HCT116 (cell line): ENCODE measurements around the gene MID1. TPM values are rescaled to one million over a fixed set of nuclear protein-coding genes. Genes with fewer than 3 reads are reported as not detected.

Experiments
- ATAC-seq: fragments of 200-7000 bp; cut with Tn5 transposase; 2 replicates; pipeline ENCODE4 v1.9.1; 2020; ENCODE audit warnings: mild to moderate bottlenecking, moderate library complexity
- BruUV-seq: library from RNA; stranded (reverse); fragments of 400-500 nt; replicated peaks from 2 replicates; lab custom pipeline; 2021; lab: Mats Ljungman, UMichigan
- CTCF ChIA-PET: fragments of 300-600 bp; sonication (Branson Sonifier 250); formaldehyde crosslinking; loops from one replicate; lab custom pipeline; 2021; ENCODE audit warnings: antibody characterized with exemption; lab: Charles Lee
- POLR2A ChIA-PET: fragments of 300-600, 350-600 bp; sonication (Branson Sonifier 250); formaldehyde crosslinking; loops from one replicate; lab custom pipeline; 2021; ENCODE audit warnings: antibody characterized with exemption; lab: Charles Lee
- RAD21 ChIA-PET, 2 experiments: fragments of 300-600 bp; sonication (Branson Sonifier 250); formaldehyde crosslinking; loops; one replicate each; lab custom pipeline; 2023; ENCODE audit warnings: low total read pairs in 2 of 2; ENCODE audit not compliant: uncharacterized antibody in 2 of 2, unreplicated experiment in 2 of 2, low non-redundant PET in 1 of 2; lab: Charles Lee
- DNase-seq: peaks from one replicate; pipeline ENCODE4 v3.0.0-alpha.2; 2010; ENCODE audit warnings: low read depth, low spot score
- H2AFZ ChIP-seq: fragments of 200-600 bp; shearing (Covaris generic), sonication (generic); 2 replicates; pipeline ENCODE4 v1.6.1; 2017; ENCODE audit warnings: low read depth, mixed run types, mixed read lengths, antibody characterized with exemption, low read length; ENCODE audit not compliant: poor library complexity, severe bottlenecking
- H3K27ac ChIP-seq: 2 replicates; pipeline ENCODE4 v1.5.1; 2012; ENCODE audit warnings: low read depth, low read length
- H3K27me3 ChIP-seq: fragments of 200-600 bp; sonication (generic); 2 replicates; pipeline ENCODE4 v1.6.1; 2016; ENCODE audit warnings: mixed run types, low read length, mixed read lengths; ENCODE audit not compliant: insufficient read depth
- H3K36me3 ChIP-seq, 2 experiments: fragments of 200-500 bp in 1 of 2; fragments of 200-600 bp in 1 of 2; sonication (Bioruptor generic) in 1 of 2; sonication (generic) in 1 of 2; 2 replicates each; pipeline versions ENCODE4 v1.5.1 to v1.6.1; 2014 to 2016; ENCODE audit warnings: low read length in 2 of 2, inconsistent platforms in 1 of 2, mixed read lengths in 1 of 2, mixed run types in 1 of 2; ENCODE audit not compliant: insufficient read depth in 2 of 2, control insufficient read depth in 1 of 2
- H3K4me1 ChIP-seq, 2 experiments: fragments of 200-600 bp in 1 of 2; sonication (generic) in 1 of 2; 2 replicates each; pipeline versions ENCODE4 v1.5.1 to v1.6.1; 2012 to 2017; ENCODE audit warnings: low read length in 2 of 2, inconsistent platforms in 1 of 2, mild to moderate bottlenecking in 1 of 2, mixed read lengths in 1 of 2, mixed run types in 1 of 2, moderate library complexity in 1 of 2; ENCODE audit not compliant: insufficient read depth in 2 of 2, control insufficient read depth in 1 of 2
- H3K4me2 ChIP-seq: fragments of 200-600 bp; sonication (generic); 2 replicates; pipeline ENCODE4 v1.6.1; 2017; ENCODE audit warnings: mixed run types, low read length, mixed read lengths
- H3K4me3 ChIP-seq, 2 experiments: fragments of 200-600 bp in 1 of 2; sonication (generic) in 1 of 2; replicated peaks in 1 of 2; 2 replicates each; pipeline ENCODE4 v1.5.1; 2011 to 2016; ENCODE audit warnings: low read length in 2 of 2, control low read depth in 1 of 2, low read depth in 1 of 2, mild to moderate bottlenecking in 1 of 2, mixed read lengths in 1 of 2, mixed run types in 1 of 2
- H3K79me2 ChIP-seq: fragments of 200-600 bp; sonication (generic); 2 replicates; pipeline ENCODE4 v1.6.1; 2017; ENCODE audit warnings: mild to moderate bottlenecking, mixed run types, low read length, moderate library complexity, mixed read lengths; ENCODE audit not compliant: insufficient read depth
- H3K9ac ChIP-seq: fragments of 200-600 bp; sonication (generic); 2 replicates; pipeline ENCODE4 v1.6.1; 2016; ENCODE audit warnings: low read length, mixed read lengths
- H3K9me2 ChIP-seq: fragments of 200-600 bp; sonication (generic), shearing (Covaris generic); 2 replicates; pipeline ENCODE4 v1.6.1; 2017; ENCODE audit warnings: mixed run types, mild to moderate bottlenecking, moderate library complexity; ENCODE audit not compliant: insufficient read depth
- H3K9me3 ChIP-seq, 2 experiments: fragments of 200-500 bp in 1 of 2; fragments of 200-600 bp in 1 of 2; sonication (Bioruptor generic) in 1 of 2; sonication (generic) in 1 of 2; 2 replicates each; pipeline ENCODE4 v1.6.1; 2014 to 2017; ENCODE audit warnings: low read length in 2 of 2, mixed read lengths in 2 of 2, inconsistent platforms in 1 of 2, low read depth in 1 of 2, mild to moderate bottlenecking in 1 of 2, mixed run types in 1 of 2, moderate library complexity in 1 of 2; ENCODE audit not compliant: control insufficient read depth in 1 of 2, insufficient read depth in 1 of 2
- H4K20me1 ChIP-seq: fragments of 200-600 bp; sonication (generic), shearing (Covaris generic); 2 replicates; pipeline ENCODE4 v1.6.1; 2017; ENCODE audit warnings: mixed run types, mild to moderate bottlenecking, moderate library complexity; ENCODE audit not compliant: insufficient read depth
- CBX3 ChIP-seq: IDR thresholded peaks from 2 replicates; pipeline ENCODE4 v1.6.1; 2012; ENCODE audit warnings: low read depth
- EZH2 ChIP-seq: fragments of 200-600 bp; sonication (generic); IDR thresholded peaks from 2 replicates; pipeline ENCODE4 v1.6.1; 2017; ENCODE audit warnings: antibody characterized with exemption, mixed run types
- FOSL1 ChIP-seq: IDR thresholded peaks from 2 replicates; pipeline ENCODE4 v1.6.1; 2012; ENCODE audit warnings: low read depth
- POLR2A ChIP-seq: IDR thresholded peaks from 2 replicates; pipeline ENCODE4 v1.7.0; 2011; ENCODE audit warnings: borderline replicate concordance; ENCODE audit not compliant: insufficient read depth, insufficient read length; ENCODE audit errors: extremely low read depth
- RAD21 ChIP-seq: IDR thresholded peaks from 2 replicates; pipeline ENCODE4 v1.6.1; 2012; ENCODE audit warnings: low read depth, mild to moderate bottlenecking
- SIN3A ChIP-seq: IDR thresholded peaks from 2 replicates; pipeline ENCODE4 v1.6.1; 2012; ENCODE audit warnings: low read depth
- SP1 ChIP-seq: IDR thresholded peaks from 2 replicates; pipeline ENCODE4 v1.6.1; 2012; ENCODE audit warnings: low read depth
- YY1 ChIP-seq: IDR thresholded peaks from 2 replicates; pipeline ENCODE4 v1.6.1; 2011; ENCODE audit warnings: low read length, low read depth, moderate library complexity, mild to moderate bottlenecking; ENCODE audit not compliant: insufficient replicate concordance; ENCODE audit errors: extremely low read depth
- ZNF274 ChIP-seq: fragments of 200-500 bp; sonication (Bioruptor generic); IDR thresholded peaks from 2 replicates; pipeline ENCODE4 v1.6.1; 2014; ENCODE audit warnings: mild to moderate bottlenecking, low read depth, low read length, inconsistent platforms
- intact Hi-C: fragments of 100-400 bp; cut with micrococcal nuclease; formaldehyde crosslinking; loops from 2 replicates; pipeline ENCODE4 v1.10.0; 2022
- total RNA-seq: library from RNA; stranded (reverse); gene quantifications from one replicate; pipeline ENCODE4 v1.2.1, GENCODE V29; 2021; ENCODE audit not compliant: unreplicated experiment
- TF ChIP-seq, protein P1 (sequence below): IDR thresholded peaks from 2 replicates; pipeline ENCODE4 v1.6.1; 2012; ENCODE audit warnings: low read depth
- TF ChIP-seq, protein P2 (sequence below): IDR thresholded peaks from 2 replicates; pipeline ENCODE4 v1.6.1; 2011; ENCODE audit warnings: mild to moderate bottlenecking, low read length, moderate library complexity; ENCODE audit not compliant: insufficient replicate concordance; ENCODE audit errors: extremely low read depth
- TF ChIP-seq, protein P3 (sequence below), 3 experiments: fragments of 200-600 bp in 1 of 3; sonication (generic) in 1 of 3; IDR thresholded peaks in 2 of 3; conservative IDR thresholded peaks in 1 of 3; 2 replicates each; pipeline ENCODE4 v1.5.1; 2012 to 2017; ENCODE audit warnings: low read depth in 2 of 3, low read length in 2 of 3, antibody characterized with exemption in 1 of 3, borderline replicate concordance in 1 of 3, control low read depth in 1 of 3, mild to moderate bottlenecking in 1 of 3, mixed read lengths in 1 of 3, mixed run types in 1 of 3, moderate library complexity in 1 of 3; ENCODE audit not compliant: insufficient read depth in 1 of 3

MID1 gene
- total RNA-seq, 1 experiment from 2014 or later: 48.8 TPM

DNA sequence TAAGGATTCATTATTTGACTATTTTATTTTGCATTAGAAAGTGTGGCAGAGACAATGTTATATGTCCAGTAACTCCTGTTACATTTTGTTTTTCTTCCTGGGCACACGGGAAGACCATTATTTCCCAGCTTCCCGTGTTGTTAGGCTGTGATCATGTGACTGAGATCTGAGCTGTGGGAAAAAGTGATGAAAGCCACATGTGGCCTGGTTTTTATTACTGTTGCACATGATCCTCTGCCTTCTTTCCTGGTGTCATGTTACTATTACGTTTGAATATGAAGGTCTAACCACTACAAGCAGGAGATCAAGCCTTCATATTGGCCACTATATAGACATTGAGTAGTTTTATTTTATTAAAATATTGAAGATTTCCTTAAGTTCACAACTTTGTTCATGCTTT, 28.2 kb upstream of the MID1 start:
- H3K79me2 ChIP-seq: no peaks in the 10 kb centered on the region
- DNase-seq (no peak), ATAC-seq (no peak)
- no peak overlapping the region for H2AFZ ChIP-seq
- CTCF ChIA-PET: no interaction called here
- no peak overlapping the region for H3K4me2 ChIP-seq
- BruUV-seq: no TSS peak
- H3K4me1 ChIP-seq: no peaks in the 10 kb centered on the region
- no peaks in the 10 kb centered on the region for H3K9me2 ChIP-seq
- intact Hi-C loops: loop anchor here (10.0 kb wide), 1 partner anchor 486 kb away; no protein-coding TSS in a partner anchor
- H3K27ac ChIP-seq: no peak overlapping the region
- H3K27me3 ChIP-seq: no peaks in the 10 kb centered on the region
- RAD21 ChIA-PET: no interaction called here
- no peaks in the 10 kb centered on the region for H3K36me3 ChIP-seq
- no peaks in the 10 kb centered on the region for H3K9me3 ChIP-seq
- no peak overlapping the region for H3K4me3 ChIP-seq
- POLR2A ChIA-PET: no interaction called here
- no peaks in the 10 kb centered on the region for H4K20me1 ChIP-seq
- H3K9ac ChIP-seq: no peak overlapping the region
- TF ChIP-seq SP1 (no peak), POLR2A (no peak), YY1 (no peak), RAD21 (no peak), SIN3A (no peak), ZNF274 (no peak)

DNA sequence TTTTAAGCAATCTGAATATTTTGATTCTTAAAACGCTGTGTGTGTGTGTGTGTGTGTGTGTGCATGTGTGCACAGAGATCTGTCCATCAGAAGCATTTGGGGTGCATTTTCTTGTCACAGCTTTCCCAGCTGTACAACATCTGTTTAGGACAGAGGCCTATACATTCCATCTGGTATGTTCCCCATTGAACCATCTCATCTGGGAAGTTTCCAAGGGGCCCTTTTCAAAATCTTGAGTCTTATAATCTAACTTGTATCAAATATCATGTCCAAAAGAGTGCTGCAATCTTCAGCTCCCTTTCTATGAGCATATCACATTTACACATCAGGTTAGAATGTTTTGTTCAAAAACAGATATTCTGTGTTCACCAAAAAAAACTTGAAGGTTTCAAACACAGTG, 16.5 kb upstream of the MID1 start:
- Histone ChIP-seq H3K9ac (no peak overlapping the region), H3K79me2 (no peaks in the 10 kb centered on the region; the same call in 1 of the 2 replicates), H3K4me3 (no peak overlapping the region), H3K9me3 (no peaks in the 10 kb centered on the region), H3K27me3 (no peaks in the 10 kb centered on the region), H3K36me3 (no peaks in the 10 kb centered on the region), H3K27ac (no peak overlapping the region), H2AFZ (no peak overlapping the region), H3K9me2 (no peaks in the 10 kb centered on the region), H3K4me2 (no peak overlapping the region), H4K20me1 (no peaks in the 10 kb centered on the region), H3K4me1 (peaks cover 33 to 46% of the 10 kb centered on the region in 2 experiments)
- ATAC-seq (no peak), DNase-seq (no peak)
- RAD21 ChIA-PET: interaction anchor here in 1 of 2 experiments (1.0 kb wide), 1 partner anchor 447 kb away, joined by 3 read pairs; no protein-coding TSS in a partner anchor
- intact Hi-C loops: loop anchor here (1.0 kb wide), 2 partner anchors 311 to 447 kb away; no protein-coding TSS in a partner anchor
- no TSS peak for BruUV-seq
- POLR2A ChIA-PET: no interaction called here
- CTCF ChIA-PET: interaction anchor here (1.8 kb wide), 1 partner anchor 447 kb away, joined by 22 read pairs; no protein-coding TSS in a partner anchor
- TF ChIP-seq YY1 (no peak), CBX3 (no peak), FOSL1 (no peak), EZH2 (no peak), POLR2A (no peak), RAD21 (no peak)
- TF ChIP-seq, protein P1, sequence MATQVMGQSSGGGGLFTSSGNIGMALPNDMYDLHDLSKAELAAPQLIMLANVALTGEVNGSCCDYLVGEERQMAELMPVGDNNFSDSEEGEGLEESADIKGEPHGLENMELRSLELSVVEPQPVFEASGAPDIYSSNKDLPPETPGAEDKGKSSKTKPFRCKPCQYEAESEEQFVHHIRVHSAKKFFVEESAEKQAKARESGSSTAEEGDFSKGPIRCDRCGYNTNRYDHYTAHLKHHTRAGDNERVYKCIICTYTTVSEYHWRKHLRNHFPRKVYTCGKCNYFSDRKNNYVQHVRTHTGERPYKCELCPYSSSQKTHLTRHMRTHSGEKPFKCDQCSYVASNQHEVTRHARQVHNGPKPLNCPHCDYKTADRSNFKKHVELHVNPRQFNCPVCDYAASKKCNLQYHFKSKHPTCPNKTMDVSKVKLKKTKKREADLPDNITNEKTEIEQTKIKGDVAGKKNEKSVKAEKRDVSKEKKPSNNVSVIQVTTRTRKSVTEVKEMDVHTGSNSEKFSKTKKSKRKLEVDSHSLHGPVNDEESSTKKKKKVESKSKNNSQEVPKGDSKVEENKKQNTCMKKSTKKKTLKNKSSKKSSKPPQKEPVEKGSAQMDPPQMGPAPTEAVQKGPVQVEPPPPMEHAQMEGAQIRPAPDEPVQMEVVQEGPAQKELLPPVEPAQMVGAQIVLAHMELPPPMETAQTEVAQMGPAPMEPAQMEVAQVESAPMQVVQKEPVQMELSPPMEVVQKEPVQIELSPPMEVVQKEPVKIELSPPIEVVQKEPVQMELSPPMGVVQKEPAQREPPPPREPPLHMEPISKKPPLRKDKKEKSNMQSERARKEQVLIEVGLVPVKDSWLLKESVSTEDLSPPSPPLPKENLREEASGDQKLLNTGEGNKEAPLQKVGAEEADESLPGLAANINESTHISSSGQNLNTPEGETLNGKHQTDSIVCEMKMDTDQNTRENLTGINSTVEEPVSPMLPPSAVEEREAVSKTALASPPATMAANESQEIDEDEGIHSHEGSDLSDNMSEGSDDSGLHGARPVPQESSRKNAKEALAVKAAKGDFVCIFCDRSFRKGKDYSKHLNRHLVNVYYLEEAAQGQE: no peak
- TF ChIP-seq, protein P2, sequence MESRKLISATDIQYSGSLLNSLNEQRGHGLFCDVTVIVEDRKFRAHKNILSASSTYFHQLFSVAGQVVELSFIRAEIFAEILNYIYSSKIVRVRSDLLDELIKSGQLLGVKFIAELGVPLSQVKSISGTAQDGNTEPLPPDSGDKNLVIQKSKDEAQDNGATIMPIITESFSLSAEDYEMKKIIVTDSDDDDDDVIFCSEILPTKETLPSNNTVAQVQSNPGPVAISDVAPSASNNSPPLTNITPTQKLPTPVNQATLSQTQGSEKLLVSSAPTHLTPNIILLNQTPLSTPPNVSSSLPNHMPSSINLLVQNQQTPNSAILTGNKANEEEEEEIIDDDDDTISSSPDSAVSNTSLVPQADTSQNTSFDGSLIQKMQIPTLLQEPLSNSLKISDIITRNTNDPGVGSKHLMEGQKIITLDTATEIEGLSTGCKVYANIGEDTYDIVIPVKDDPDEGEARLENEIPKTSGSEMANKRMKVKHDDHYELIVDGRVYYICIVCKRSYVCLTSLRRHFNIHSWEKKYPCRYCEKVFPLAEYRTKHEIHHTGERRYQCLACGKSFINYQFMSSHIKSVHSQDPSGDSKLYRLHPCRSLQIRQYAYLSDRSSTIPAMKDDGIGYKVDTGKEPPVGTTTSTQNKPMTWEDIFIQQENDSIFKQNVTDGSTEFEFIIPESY: no peak
- TF ChIP-seq, protein P3, sequence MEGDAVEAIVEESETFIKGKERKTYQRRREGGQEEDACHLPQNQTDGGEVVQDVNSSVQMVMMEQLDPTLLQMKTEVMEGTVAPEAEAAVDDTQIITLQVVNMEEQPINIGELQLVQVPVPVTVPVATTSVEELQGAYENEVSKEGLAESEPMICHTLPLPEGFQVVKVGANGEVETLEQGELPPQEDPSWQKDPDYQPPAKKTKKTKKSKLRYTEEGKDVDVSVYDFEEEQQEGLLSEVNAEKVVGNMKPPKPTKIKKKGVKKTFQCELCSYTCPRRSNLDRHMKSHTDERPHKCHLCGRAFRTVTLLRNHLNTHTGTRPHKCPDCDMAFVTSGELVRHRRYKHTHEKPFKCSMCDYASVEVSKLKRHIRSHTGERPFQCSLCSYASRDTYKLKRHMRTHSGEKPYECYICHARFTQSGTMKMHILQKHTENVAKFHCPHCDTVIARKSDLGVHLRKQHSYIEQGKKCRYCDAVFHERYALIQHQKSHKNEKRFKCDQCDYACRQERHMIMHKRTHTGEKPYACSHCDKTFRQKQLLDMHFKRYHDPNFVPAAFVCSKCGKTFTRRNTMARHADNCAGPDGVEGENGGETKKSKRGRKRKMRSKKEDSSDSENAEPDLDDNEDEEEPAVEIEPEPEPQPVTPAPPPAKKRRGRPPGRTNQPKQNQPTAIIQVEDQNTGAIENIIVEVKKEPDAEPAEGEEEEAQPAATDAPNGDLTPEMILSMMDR (IDR thresholded peaks at IDR 0.05 in 2 of 3, conservative IDR thresholded peaks at IDR 0.05 in 1 of 3; ENCODE audit: borderline replicate concordance in 1 of 3, insufficient read depth in 1 of 3, low read depth in 2 of 3, low read length in 2 of 3): no peak
